HUDEP-2 (cell line): ENCODE data around the gene SARDH.
A peak's percentile ranks its signal among the peaks of the same experiment; 100 is the strongest.

Experiments
- DNase-seq, 76 experiments: peaks; one replicate each; lab custom pipeline; 2025; ENCODE audit not compliant: unreplicated experiment in 76 of 76; lab: John Stamatoyannopoulos, UW

Gene SARDH

DNA sequence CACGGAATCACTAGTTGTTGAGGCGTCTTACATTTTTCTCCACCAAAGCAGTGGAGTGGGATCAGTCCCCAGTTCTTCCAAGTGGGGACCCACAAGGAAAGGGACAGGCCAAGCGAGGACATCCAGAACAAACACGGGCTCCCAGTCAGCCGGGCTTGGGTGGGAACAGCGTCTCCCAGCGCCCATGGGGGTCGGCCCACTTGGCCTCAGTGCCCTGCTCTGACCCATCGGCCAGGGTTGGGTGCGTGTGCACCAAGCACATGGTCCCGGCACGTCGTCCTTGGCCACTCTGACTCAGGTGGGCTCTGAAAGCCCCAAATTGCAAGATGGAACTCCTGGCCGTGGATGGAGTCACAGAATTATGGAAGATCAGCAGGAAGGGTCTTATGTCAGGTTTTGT is 64.1 kb downstream of the SARDH start:
- DNase-seq, result no peak

DNA sequence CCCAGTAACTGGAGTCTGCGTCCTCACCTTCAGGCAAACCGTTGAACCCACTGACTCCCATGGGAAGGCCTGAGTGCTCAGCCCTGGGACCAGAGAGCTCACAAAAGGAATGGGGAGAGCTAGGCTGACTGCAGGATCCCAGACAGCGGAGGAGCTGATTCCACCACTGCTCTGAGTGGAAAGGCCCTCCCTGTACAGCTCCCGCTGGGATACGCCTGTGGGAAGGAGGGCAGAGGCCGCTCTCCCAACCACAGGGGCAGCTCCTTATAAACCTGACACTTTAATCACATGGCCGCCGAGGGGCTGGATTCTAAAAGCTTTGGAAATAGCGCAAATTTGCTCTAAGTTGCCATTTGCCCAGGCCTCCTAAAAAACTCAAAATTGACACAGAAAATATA is 64.9 kb downstream of the SARDH start:
- no peak for DNase-seq

GRCh38 chr9:133672503-133673257 is 65.5 kb downstream of the SARDH start:
- no peak for DNase-seq

DNA sequence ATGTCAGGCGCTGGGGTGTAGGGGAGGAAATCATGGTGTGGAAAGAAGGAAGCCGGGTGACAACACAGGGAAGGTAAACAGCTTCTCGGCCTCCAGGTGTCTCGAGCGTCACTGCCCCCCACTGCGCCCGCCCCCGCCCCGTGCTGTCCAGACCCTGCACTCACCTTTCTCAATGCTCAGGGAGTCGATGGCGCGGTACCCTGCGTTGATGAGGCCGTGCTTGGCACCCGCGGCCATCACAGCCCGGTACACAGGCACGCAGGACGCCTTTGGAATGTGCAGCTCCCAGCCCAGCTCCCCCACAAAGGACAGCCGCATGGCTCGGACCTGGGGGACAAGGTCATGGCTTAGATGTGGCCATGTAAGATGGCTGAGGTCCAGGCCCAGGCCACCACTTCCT is 66.8 kb downstream of the SARDH start:
- no peak for DNase-seq

- DNase-seq, result no peak
Observed at GRCh38 chr9:133670466-133670865, 67.7 kb downstream of the SARDH start.

- DNase-seq, result no peak
Observed at GRCh38 chr9:133669182-133669801, 68.9 kb downstream of the SARDH start.

GRCh38 chr9:133667759-133668450 is 70.2 kb downstream of the SARDH start:
- DNase-seq, result no peak

DNA sequence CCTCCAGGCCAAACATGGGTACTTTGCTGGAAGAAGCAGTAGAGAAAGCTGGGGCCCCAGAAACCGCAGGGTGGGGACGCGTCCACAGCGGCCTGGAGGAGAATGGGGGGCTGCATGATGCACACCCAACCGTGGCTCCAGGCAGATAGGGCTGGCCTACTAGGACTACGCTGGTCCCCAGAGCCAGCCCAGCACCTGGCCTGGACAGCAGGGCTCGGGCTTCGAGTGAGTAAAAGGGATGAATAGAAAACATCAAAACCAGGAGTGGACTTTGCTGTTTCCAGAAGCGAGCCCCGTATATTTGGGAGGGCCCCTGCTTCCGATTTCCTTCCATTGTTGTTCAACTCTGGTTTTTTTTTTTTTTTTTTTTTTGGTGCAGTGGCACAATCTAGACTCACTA is 71.3 kb downstream of the SARDH start:
- no peak for DNase-seq

DNA sequence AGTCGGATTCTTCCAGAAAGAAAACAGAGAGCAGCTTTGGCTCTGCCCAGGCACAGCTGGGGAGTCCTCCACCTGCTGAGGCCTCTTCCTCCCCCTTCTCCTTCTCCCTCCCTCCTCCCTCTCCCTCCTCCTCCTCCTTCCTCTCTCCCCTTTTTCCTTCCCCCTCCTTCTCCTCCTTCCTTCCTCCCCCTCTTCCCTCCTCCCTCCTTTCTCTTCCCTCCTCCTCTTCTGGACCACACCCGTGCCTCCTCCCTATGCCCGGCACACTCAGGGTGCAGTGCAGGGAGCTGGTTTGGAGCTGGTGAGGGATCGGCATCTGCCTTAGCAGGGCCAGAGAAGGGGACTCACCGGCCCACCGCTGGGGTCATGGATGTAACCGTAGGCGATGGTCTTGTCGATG is 71.8 kb downstream of the SARDH start:
- DNase-seq, result no peak

DNA sequence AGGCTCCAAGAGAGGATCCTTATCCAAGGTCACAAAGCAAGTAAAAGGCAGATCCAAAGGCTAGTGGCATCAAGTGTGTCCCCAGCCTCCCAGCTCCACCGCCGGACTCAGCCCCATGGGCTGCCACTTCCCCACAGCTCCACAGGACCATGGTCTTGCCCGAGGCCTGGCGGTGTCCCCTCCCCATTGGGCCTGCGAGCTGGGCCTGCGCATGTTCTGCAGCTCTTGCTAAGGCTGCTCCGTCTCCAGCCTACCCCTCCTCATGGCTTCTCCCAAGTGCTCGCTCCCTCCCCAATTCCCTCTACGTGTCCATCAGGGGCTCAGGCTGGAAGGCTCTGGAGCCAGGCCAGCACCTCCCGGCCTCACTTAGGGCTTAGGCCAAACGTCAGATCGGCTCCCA is 72.6 kb downstream of the SARDH start:
- no peak for DNase-seq

DNA sequence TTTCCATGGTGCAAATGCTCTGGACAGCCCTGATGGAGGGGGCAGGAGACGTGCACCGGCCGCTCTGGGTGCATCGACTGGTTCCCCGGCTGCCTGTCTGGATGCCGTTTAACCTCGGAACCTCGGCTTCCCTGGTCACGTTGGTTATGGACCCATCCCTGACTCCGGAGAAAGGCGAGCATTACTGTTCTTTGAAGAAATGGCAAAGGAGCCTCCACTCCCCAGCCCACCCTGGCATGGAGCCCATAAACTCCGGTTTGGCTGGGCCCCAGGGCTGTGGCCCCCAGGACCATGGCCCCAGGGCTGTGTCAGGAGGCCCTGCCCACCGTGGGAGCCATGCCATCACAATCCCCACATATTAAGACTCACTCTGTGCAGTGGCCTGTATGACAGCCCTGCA is 73.1 kb downstream of the SARDH start:
- DNase-seq, result no peak

- DNase-seq, result peak in 1 of 76 experiments; percentile 5
Observed at GRCh38 chr9:133664173-133665050, 73.7 kb downstream of the SARDH start.

DNA sequence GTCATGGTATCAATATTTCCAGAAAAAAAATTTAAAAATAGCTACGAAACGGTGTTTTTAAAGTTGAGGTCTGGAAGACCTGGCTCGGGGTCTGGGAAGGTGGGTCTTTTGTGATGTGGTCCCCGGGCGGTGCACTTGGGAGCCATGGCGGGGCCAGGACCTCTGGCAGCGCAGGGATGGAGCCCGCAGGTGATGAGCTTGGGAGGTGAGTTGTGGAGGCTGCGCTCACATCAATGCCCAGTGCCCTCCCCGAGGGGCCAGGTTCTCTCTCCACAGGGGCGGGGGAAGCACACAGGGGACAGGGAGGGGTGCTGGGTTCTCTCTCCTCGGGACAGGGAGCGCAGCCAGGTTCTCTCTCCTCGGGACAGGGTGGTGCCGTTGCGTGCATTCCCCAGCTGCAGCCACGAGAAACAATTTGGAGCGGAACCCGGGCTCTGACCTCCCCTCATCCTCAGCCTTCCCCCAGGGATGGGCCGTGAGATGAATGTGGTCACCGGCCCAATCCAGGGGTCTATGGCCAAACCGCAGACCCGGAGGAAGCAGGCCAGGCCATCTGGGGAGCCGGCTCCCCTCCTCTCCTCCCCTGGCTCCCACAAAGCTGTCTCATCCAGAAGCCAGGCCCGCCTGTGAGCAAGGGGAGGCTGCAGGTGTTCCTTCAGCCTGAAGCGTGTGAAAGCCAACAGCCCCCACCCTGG is 76.2 kb downstream of the SARDH start:
- DNase-seq, result no peak

- no peak for DNase-seq
Observed at GRCh38 chr9:133659516-133659915, 78.6 kb downstream of the SARDH start.

- peak in 6 of 76 experiments; percentile 6 to 14 (median 8) for DNase-seq
Observed at GRCh38 chr9:133658442-133659431, 79.4 kb downstream of the SARDH start.

DNA sequence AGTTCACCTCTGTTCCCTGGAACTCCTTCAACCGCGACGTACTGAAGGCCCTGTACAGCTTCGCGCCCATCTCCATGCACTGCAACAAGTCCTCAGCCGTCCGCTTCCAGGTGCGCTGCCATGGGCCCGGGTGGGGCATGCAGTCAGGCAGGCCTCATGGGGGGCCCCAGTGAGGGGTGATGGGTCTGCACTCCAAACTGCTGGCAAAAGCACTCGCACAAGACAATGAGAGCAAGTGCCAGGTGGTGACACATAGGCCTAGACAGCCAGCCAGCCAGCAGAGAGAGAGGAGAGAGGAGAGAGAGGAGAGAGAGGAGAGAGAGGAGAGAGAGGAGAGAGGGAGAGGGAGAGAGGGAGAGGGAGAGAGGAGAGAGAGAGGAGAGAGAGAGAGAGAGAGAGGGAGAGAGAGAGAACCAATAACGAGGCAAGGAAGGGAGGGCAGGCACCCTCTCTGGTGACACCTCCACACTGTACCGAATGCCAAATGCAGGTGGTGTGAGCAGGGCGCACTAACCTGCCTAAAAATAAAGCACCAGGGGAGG is 81.0 kb downstream of the SARDH start:
- DNase-seq, result no peak

- no peak for DNase-seq
Observed at GRCh38 chr9:133656211-133657119, 81.7 kb downstream of the SARDH start.

- no peak for DNase-seq
Observed at GRCh38 chr9:133655701-133656100, 82.5 kb downstream of the SARDH start.
